Activated T-cell treated with anti-CD3 and anti-CD28 coated beads, Interleukin-2, amount 50 U/mL, for 72 hours (primary cell): ENCODE measurements around the gene CACNA1D. TPM values are rescaled to one million over a fixed set of nuclear protein-coding genes. Genes with fewer than 3 reads are reported as not detected.

Source experiments
- ATAC-seq, 2 donors: fragments of 150-1000 bp; cut with Tn5 transposase; replicated peaks in 1 of 2; 2 replicates each; pipeline ENCODE4 v1.10.0; 2021; ENCODE audit warnings: moderate library complexity in 2 of 2, mild to moderate bottlenecking in 1 of 2
- DNase-seq, 2 donors: peaks; one replicate each; pipeline ENCODE4 v3.0.0; 2021 to 2022; ENCODE audit warnings: mixed read lengths in 1 of 2
- H3K27ac Mint-ChIP-seq: one replicate; pipeline ENCODE4 v1.8.0; 2022; ENCODE audit warnings: mild to moderate bottlenecking, moderate library complexity, mixed read lengths
- H3K27me3 Mint-ChIP-seq: one replicate; pipeline ENCODE4 v1.8.0; 2022; ENCODE audit warnings: low read depth, mixed read lengths
- H3K36me3 Mint-ChIP-seq, 2 donors: one replicate each; pipeline ENCODE4 v1.8.0; 2022; ENCODE audit warnings: mixed read lengths in 2 of 2, mild to moderate bottlenecking in 1 of 2; ENCODE audit not compliant: insufficient read depth in 2 of 2
- H3K4me1 Mint-ChIP-seq: one replicate; pipeline ENCODE4 v1.8.0; 2022; ENCODE audit warnings: low read depth, mixed read lengths
- H3K4me3 Mint-ChIP-seq, 2 donors: one replicate each; pipeline ENCODE4 v1.8.0; 2022; ENCODE audit warnings: mild to moderate bottlenecking in 2 of 2, mixed read lengths in 2 of 2, moderate library complexity in 2 of 2
- H3K9me3 Mint-ChIP-seq, 2 donors: one replicate each; pipeline ENCODE4 v1.8.0; 2022; ENCODE audit warnings: mixed read lengths in 2 of 2
- total RNA-seq, 2 donors: library from RNA; stranded (reverse); gene quantifications; one replicate each; pipeline ENCODE4 v1.2.3, GENCODE V29; 2022

Gene CACNA1D
- total RNA-seq, 2 donors from 2014 or later, result 0.82 to 1.9 TPM

- no peak for ATAC-seq
- H3K36me3 Mint-ChIP-seq, result no peaks in the 10 kb centered on the region
- H3K9me3 Mint-ChIP-seq, result no peaks in the 10 kb centered on the region
- no peaks in the 10 kb centered on the region for H3K4me1 Mint-ChIP-seq
- no peak overlapping the region for H3K4me3 Mint-ChIP-seq
- DNase-seq, result no peak
- H3K27ac Mint-ChIP-seq, result no peak overlapping the region
- H3K27me3 Mint-ChIP-seq, result peaks cover 15% of the 10 kb centered on the region
Observed at GRCh38 chr3:53671192-53671960, 177.0 kb downstream of the CACNA1D start.

DNA sequence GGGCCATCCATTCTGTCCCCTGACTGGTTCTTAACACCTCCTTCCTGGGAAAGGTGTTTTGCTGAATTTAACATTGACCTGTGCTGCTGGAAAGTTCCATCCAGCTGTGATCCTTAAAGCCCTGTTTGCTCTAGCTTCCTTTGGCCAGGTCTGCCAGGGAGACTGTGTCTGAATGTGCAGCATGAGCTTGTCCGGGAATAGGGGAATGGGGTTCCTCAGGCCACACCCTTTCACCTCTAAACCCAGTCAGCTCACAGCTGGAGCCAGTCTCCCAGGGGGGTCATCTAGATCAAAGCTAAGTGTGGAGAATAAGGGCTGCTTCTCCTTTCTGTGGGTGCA, 177.5 kb downstream of the CACNA1D start:
- peaks cover 11% of the 10 kb centered on the region for H3K27me3 Mint-ChIP-seq
- H3K36me3 Mint-ChIP-seq, result no peaks in the 10 kb centered on the region
- ATAC-seq, result no peak

GRCh38 chr3:53672981-53673380, 178.6 kb downstream of the CACNA1D start:
- H3K4me3 Mint-ChIP-seq, result no peak overlapping the region
- no peaks in the 10 kb centered on the region for H3K9me3 Mint-ChIP-seq
- H3K27me3 Mint-ChIP-seq, result peaks cover 11% of the 10 kb centered on the region
- DNase-seq (no peak), ATAC-seq (no peak)
- H3K4me1 Mint-ChIP-seq, result no peaks in the 10 kb centered on the region
- H3K27ac Mint-ChIP-seq, result no peak overlapping the region
- no peaks in the 10 kb centered on the region for H3K36me3 Mint-ChIP-seq

More for the DNA sequence above, 177.5 kb downstream of the CACNA1D start:
- Mint-ChIP-seq H3K9me3 (no peaks in the 10 kb centered on the region), H3K4me1 (no peaks in the 10 kb centered on the region), H3K4me3 (no peak overlapping the region), H3K27ac (no peak overlapping the region)
- no peak for DNase-seq

DNA sequence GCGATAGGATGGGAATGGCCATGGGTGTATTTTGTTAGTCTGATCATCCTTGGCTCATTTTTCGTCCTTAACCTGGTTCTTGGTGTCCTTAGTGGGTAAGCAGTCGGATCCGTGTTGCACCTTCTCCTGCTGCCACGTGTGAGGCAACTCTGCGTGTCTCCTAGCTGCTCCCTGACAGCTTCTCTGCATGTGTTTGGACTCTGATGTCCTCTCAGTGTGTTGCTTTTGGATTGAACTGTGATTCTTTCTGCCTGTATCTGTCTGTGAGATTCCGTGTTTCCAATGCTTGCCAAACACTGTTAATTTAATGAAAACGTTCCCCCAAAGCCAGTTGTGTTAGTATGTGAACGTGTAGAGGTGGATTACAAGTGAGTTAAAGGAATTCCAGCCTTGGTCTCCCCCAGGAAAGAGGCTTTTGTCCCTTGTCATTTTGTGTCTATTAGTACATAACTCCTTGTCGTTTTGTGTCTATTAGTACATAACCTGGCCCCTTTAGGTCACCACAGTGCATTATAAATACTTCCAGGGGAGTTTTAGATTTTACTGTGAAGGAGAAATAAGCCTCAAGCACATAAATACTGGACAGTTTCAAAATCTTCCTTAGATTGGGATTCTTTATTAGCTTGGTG, 179.4 kb downstream of the CACNA1D start:
- no peak overlapping the region for H3K27ac Mint-ChIP-seq
- DNase-seq, result no peak
- H3K4me3 Mint-ChIP-seq, result no peak overlapping the region
- no peaks in the 10 kb centered on the region for H3K9me3 Mint-ChIP-seq
- peaks cover 11% of the 10 kb centered on the region for H3K27me3 Mint-ChIP-seq
- no peaks in the 10 kb centered on the region for H3K36me3 Mint-ChIP-seq
- no peak for ATAC-seq
- H3K4me1 Mint-ChIP-seq, result no peaks in the 10 kb centered on the region

DNA sequence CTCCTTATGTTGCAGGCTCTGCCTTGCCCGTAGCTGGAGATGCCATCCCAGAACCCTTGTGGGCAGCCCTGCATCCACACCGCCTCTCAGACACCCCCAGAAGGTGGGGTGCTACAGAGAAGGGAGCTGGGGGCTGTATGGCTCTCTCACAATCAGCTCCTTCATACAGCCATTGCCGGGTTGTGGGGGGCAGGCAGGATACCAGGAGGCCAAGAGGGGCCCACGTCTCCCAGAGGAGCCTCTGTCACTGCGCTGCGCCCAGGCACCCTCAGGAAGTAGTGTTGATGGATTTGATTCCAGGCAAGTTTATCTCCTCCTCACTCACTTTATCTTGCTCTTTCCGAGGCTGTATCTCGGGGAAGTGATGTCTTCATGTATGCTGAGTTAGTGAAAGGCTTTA, 180.2 kb downstream of the CACNA1D start:
- Mint-ChIP-seq H3K36me3 (no peaks in the 10 kb centered on the region), H3K4me3 (no peak overlapping the region), H3K4me1 (no peaks in the 10 kb centered on the region), H3K27ac (no peak overlapping the region), H3K9me3 (no peaks in the 10 kb centered on the region), H3K27me3 (peaks cover 4% of the 10 kb centered on the region)
- DNase-seq (no peak), ATAC-seq (no peak)

- Mint-ChIP-seq H3K36me3 (no peaks in the 10 kb centered on the region), H3K4me1 (no peaks in the 10 kb centered on the region), H3K4me3 (no peak overlapping the region), H3K27ac (no peak overlapping the region), H3K27me3 (no peaks in the 10 kb centered on the region), H3K9me3 (no peaks in the 10 kb centered on the region)
- no peak for ATAC-seq
- DNase-seq, result no peak
Observed at GRCh38 chr3:53675022-53675697, 180.7 kb downstream of the CACNA1D start.

- Mint-ChIP-seq H3K4me1 (no peaks in the 10 kb centered on the region), H3K27me3 (peaks cover 5% of the 10 kb centered on the region), H3K4me3 (no peak overlapping the region), H3K27ac (no peak overlapping the region), H3K36me3 (no peaks in the 10 kb centered on the region), H3K9me3 (no peaks in the 10 kb centered on the region)
- DNase-seq, result no peak
- ATAC-seq, result no peak
Observed at GRCh38 chr3:53675942-53676341, 181.5 kb downstream of the CACNA1D start.

GRCh38 chr3:53677413-53677812, 183.0 kb downstream of the CACNA1D start:
- Mint-ChIP-seq H3K9me3 (no peaks in the 10 kb centered on the region), H3K4me3 (no peak overlapping the region), H3K36me3 (no peaks in the 10 kb centered on the region), H3K27me3 (peaks cover 20% of the 10 kb centered on the region), H3K4me1 (no peaks in the 10 kb centered on the region), H3K27ac (no peak overlapping the region)
- no peak for DNase-seq
- ATAC-seq, result no peak

DNA sequence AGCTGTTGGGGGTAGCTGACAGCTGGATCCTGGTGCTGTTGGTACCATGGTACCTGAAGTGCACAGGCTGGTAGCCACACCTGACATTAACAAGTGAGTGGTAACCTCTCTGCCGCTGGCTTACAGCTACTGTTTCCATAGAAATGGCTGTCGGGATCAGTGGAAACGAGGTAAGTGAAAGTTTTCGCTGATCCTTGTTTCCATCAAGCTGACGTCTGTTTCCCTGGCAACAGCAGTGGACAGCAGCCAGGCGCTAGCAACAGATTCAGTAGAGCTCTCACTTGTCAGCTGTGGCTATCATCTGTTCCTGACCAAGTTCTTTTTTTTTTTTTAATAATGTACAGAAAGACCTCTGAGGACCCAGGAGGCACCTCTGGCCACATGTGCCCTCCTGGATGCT, 185.6 kb downstream of the CACNA1D start:
- Mint-ChIP-seq H3K4me3 (no peak overlapping the region), H3K4me1 (no peaks in the 10 kb centered on the region), H3K27me3 (peaks cover 41% of the 10 kb centered on the region), H3K9me3 (no peaks in the 10 kb centered on the region), H3K36me3 (no peaks in the 10 kb centered on the region), H3K27ac (no peak overlapping the region)
- DNase-seq (no peak), ATAC-seq (no peak)

DNA sequence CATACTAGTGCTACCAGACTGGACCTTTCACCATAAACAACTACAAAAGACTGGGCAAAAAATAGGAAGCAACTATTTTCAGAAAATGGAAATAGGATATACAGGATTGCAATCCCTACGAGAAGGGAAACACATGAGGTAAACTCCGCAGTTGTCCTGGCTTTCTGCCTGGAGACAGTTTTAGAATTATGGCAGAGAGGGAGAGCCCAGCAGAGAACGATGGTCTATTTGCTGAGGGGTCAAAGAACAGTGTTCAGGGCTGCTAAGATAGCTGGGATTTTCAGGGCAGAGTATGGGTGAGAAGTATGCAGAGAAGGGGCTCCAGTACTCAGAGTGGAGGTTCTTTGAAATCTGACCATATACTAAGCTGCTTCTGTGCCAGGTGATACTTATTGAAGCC, 188.4 kb downstream of the CACNA1D start:
- Mint-ChIP-seq H3K9me3 (no peaks in the 10 kb centered on the region), H3K27ac (no peak overlapping the region), H3K4me1 (no peaks in the 10 kb centered on the region), H3K27me3 (peaks cover 41% of the 10 kb centered on the region), H3K4me3 (no peak overlapping the region), H3K36me3 (no peaks in the 10 kb centered on the region)
- ATAC-seq (no peak), DNase-seq (no peak)

DNA sequence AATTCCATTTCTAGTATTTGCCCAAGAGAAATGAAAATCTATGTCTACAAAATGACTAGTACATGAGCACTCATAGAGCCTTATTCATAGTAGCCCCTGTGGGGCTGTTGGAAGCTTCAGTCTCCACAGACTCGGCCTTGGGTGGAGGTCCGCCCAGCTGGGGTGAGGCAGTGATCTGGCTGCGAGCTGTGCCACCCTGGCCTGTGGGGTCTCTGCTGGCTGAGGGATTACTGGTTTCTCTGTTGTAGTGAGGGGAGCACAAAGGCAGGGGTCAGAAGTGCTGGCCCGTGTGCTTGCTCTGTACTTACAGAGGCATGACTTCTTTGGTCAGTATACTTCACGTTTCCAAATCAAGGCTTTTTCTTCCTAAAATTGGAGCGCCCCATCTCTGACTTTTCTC, 193.7 kb downstream of the CACNA1D start:
- no peaks in the 10 kb centered on the region for H3K4me1 Mint-ChIP-seq
- peaks cover 15% of the 10 kb centered on the region for H3K27me3 Mint-ChIP-seq
- ATAC-seq, result no peak
- no peaks in the 10 kb centered on the region for H3K36me3 Mint-ChIP-seq
- H3K4me3 Mint-ChIP-seq, result no peak overlapping the region
- H3K9me3 Mint-ChIP-seq, result no peaks in the 10 kb centered on the region
- H3K27ac Mint-ChIP-seq, result no peak overlapping the region
- DNase-seq, result no peak

- Mint-ChIP-seq H3K36me3 (no peaks in the 10 kb centered on the region), H3K9me3 (no peaks in the 10 kb centered on the region), H3K27me3 (peaks cover 7% of the 10 kb centered on the region), H3K4me1 (no peaks in the 10 kb centered on the region), H3K27ac (no peak overlapping the region), H3K4me3 (no peak overlapping the region)
- ATAC-seq (no peak), DNase-seq (no peak)
Observed at GRCh38 chr3:53688989-53689388, 194.6 kb downstream of the CACNA1D start.

- Mint-ChIP-seq H3K36me3 (no peaks in the 10 kb centered on the region), H3K27ac (no peak overlapping the region), H3K4me3 (no peak overlapping the region), H3K9me3 (no peaks in the 10 kb centered on the region), H3K4me1 (no peaks in the 10 kb centered on the region), H3K27me3 (peaks cover 3% of the 10 kb centered on the region)
- ATAC-seq, result no peak
- no peak for DNase-seq
Observed at GRCh38 chr3:53689681-53690080, 195.3 kb downstream of the CACNA1D start.
